Measurements from ENCODE around the gene DHH.

DNA sequence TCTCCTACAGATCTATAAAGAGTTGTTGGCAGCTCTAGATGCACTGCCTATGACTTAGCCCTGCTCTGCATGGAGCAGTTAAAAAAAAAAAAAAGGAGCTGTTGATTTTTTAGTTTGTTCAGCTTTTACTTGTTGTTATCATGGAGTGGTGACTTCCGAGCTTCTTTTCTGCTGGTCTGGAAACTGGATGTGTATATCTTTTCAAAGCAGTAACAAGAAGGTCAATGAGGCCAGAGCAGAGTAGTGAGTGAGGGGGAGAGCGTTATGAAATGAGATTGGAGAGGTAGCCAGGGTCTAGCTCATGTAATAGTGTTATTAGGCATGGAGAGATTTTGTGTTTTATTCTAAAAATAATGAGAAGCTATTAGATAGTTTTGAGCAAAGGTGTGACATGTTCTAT lies 49.8 kb upstream of the DHH start:
- TF ChIP-seq, protein P1, sequence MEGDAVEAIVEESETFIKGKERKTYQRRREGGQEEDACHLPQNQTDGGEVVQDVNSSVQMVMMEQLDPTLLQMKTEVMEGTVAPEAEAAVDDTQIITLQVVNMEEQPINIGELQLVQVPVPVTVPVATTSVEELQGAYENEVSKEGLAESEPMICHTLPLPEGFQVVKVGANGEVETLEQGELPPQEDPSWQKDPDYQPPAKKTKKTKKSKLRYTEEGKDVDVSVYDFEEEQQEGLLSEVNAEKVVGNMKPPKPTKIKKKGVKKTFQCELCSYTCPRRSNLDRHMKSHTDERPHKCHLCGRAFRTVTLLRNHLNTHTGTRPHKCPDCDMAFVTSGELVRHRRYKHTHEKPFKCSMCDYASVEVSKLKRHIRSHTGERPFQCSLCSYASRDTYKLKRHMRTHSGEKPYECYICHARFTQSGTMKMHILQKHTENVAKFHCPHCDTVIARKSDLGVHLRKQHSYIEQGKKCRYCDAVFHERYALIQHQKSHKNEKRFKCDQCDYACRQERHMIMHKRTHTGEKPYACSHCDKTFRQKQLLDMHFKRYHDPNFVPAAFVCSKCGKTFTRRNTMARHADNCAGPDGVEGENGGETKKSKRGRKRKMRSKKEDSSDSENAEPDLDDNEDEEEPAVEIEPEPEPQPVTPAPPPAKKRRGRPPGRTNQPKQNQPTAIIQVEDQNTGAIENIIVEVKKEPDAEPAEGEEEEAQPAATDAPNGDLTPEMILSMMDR (IDR thresholded peaks at IDR 0.05) = no peak
- TF ChIP-seq POLR2A (IDR thresholded peaks at IDR 0.05) = no peak
- TF ChIP-seq EP300 (IDR thresholded peaks at IDR 0.05) = no peak

Measured in upper lobe of left lung (tissue), 4 donors.